CD4-positive, alpha-beta T cell treated with Interleukin-10 for 1 hour (primary cell): ENCODE results near the gene TBC1D10A.

Source experiments
- DNase-seq: peaks from one replicate; pipeline ENCODE4 v3.0.0-alpha.2; 2020

Gene TBC1D10A

GRCh38 chr22:30245181-30245984 lies 81.4 kb downstream of the TBC1D10A start:
- no peak for DNase-seq

GRCh38 chr22:30244641-30245040 lies 82.1 kb downstream of the TBC1D10A start:
- no peak for DNase-seq

DNA sequence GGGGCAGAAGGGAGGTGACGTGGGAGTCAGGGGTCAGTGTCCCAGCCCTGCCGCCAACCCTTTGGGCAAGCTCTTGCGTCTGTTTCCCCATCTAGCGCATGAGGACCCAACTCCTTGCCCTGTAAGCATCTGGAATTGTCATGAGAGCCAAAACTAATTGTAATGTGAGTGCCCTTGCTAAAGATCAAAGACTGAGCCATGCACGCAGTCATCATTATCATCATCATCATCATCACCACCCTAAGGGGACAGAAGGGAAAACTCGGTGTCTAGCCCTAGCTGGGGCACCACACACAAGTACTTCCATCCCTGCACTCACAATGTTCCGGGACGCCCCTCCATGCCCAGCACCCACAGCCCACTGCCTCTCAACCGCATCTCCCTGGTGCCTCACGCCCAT lies 82.7 kb downstream of the TBC1D10A start:
- no peak for DNase-seq

- no peak for DNase-seq
Measured at GRCh38 chr22:30243661-30244060, 83.1 kb downstream of the TBC1D10A start.
